ENCODE measurements around the gene EFCAB6. TPM values are rescaled to one million over a fixed set of nuclear protein-coding genes. Genes with fewer than 3 reads are reported as not detected.

Gene EFCAB6
- total and polyA plus RNA-seq, 8 donors = 2.0 to 5.5 (median 3.5) TPM

DNA sequence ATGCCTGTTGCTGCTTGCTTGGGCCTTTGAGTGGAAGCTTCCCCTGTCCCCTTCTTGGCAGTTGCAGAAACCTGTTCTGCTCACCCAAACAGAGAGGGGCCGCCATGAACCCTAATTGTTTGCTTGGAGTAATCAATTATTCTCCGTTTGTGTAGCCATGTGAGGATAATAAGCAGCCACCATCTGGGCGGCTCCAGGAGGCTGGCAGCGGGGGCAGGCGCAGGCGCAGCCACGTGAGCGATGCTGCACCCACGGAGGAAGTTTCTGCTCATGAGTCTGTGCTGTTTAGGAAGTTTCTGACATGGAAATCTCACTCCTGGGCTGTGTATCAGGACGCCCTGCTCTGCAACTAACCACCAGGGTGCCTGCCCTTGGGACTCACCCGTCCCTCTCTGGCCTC lies 310.2 kb downstream of the EFCAB6 start:
- peaks cover 0 to 15% of the 10 kb centered on the region in 2 donors for H3K27me3 ChIP-seq
- no peaks in the 10 kb centered on the region for H3K36me3 ChIP-seq
- intact Hi-C loops (cut with DNase I) = no loop called here
- H3K4me3 ChIP-seq = no peak overlapping the region
- H3K27ac ChIP-seq = no peak overlapping the region
- H3K4me1 ChIP-seq = no peaks in the 10 kb centered on the region
- ATAC-seq (no peak), DNase-seq (peak in 1 of 4 donors; percentile 27)
- TF ChIP-seq, protein P1, sequence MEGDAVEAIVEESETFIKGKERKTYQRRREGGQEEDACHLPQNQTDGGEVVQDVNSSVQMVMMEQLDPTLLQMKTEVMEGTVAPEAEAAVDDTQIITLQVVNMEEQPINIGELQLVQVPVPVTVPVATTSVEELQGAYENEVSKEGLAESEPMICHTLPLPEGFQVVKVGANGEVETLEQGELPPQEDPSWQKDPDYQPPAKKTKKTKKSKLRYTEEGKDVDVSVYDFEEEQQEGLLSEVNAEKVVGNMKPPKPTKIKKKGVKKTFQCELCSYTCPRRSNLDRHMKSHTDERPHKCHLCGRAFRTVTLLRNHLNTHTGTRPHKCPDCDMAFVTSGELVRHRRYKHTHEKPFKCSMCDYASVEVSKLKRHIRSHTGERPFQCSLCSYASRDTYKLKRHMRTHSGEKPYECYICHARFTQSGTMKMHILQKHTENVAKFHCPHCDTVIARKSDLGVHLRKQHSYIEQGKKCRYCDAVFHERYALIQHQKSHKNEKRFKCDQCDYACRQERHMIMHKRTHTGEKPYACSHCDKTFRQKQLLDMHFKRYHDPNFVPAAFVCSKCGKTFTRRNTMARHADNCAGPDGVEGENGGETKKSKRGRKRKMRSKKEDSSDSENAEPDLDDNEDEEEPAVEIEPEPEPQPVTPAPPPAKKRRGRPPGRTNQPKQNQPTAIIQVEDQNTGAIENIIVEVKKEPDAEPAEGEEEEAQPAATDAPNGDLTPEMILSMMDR (IDR thresholded peaks at IDR 0.05) = no peak
- H3K9me3 ChIP-seq = peaks cover 0 to 3% of the 10 kb centered on the region in 2 donors

DNA sequence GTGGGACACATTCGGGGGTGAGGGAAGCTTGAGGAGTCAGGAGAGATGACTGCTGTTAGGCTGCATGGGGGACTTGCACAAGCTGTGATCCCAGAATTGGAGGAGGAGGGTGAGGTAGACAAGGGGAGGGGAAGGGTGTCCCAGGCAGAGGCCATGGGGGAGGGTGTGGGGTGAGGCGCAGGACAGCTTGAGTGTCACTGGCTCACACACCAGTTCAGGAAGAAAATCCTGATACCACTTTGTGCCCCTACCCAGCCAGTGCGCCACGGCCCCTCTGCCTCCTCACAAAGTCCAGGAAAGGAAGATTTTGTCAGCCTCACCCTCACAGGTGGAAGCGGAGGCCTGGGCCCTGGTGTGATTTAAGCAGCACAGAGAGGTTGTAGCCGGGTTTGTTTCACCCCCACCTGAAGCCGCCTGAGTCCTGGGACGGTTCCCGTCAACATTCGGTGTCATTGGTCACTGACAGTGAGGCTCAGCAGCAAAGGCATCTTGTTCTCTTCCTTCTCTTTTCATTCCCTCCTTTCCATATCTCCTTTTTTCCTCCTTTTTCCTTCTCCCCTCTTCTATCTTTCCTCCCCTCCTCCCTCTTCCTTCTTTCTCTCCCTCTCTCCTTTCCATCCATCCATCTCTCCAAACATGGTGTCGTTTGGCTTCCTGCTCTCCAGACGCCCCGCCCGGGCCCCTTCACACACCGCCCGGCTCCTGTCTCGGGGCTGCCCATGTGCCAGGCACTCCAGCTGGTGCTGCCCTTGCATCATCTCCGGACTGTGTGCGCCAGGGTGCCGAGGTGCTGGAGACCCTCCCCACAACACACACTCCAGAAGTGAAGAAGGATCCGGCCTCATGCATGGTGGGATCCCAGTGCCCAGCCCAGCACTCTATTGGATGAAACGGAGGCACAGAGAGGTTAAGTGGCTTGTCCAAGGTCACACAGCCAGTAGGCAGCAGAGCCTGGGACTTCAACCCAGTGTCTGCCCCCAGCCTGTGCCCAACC lies 311.0 kb downstream of the EFCAB6 start:
- Histone ChIP-seq H3K9me3 (peaks cover 0 to 3% of the 10 kb centered on the region in 2 donors), H3K36me3 (no peaks in the 10 kb centered on the region), H3K27me3 (peaks cover 0 to 15% of the 10 kb centered on the region in 2 donors), H3K27ac (no peak overlapping the region), H3K4me1 (no peaks in the 10 kb centered on the region), H3K4me3 (no peak overlapping the region)
- ATAC-seq (no peak), DNase-seq (peak in 1 of 4 donors; percentile 76)
- TF ChIP-seq, protein P1 (IDR thresholded peaks at IDR 0.05) = no peak
- intact Hi-C loops (cut with DNase I) = no loop called here

DNA sequence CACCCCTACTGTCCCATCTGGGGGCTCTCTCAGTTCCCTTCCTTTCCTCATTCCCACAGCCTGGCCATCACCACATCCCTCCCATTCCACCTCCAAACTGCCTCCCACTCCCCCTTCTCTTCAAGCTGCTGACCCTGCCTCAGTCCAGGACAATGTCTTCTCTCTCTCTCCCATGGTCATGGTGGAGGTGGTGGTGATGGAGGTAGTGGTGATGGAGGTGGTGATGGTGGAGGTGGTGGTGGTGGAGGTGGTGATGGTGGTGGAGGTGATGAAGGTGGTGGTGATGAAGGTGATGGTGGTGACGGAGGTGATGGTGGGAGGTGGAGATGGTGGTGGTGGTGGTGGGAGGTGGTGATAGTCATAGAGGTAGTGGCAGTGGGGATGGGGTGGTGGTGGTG lies 313.2 kb downstream of the EFCAB6 start:
- ATAC-seq (no peak), DNase-seq (no peak)
- intact Hi-C loops (cut with DNase I) = no loop called here
- peaks cover 0 to 3% of the 10 kb centered on the region in 2 donors for H3K9me3 ChIP-seq
- peaks cover 0 to 15% of the 10 kb centered on the region in 2 donors for H3K27me3 ChIP-seq
- TF ChIP-seq, protein P1 (IDR thresholded peaks at IDR 0.05) = no peak
- no peak overlapping the region for H3K4me3 ChIP-seq
- no peaks in the 10 kb centered on the region for H3K4me1 ChIP-seq
- H3K27ac ChIP-seq = no peak overlapping the region
- H3K36me3 ChIP-seq = no peaks in the 10 kb centered on the region

DNA sequence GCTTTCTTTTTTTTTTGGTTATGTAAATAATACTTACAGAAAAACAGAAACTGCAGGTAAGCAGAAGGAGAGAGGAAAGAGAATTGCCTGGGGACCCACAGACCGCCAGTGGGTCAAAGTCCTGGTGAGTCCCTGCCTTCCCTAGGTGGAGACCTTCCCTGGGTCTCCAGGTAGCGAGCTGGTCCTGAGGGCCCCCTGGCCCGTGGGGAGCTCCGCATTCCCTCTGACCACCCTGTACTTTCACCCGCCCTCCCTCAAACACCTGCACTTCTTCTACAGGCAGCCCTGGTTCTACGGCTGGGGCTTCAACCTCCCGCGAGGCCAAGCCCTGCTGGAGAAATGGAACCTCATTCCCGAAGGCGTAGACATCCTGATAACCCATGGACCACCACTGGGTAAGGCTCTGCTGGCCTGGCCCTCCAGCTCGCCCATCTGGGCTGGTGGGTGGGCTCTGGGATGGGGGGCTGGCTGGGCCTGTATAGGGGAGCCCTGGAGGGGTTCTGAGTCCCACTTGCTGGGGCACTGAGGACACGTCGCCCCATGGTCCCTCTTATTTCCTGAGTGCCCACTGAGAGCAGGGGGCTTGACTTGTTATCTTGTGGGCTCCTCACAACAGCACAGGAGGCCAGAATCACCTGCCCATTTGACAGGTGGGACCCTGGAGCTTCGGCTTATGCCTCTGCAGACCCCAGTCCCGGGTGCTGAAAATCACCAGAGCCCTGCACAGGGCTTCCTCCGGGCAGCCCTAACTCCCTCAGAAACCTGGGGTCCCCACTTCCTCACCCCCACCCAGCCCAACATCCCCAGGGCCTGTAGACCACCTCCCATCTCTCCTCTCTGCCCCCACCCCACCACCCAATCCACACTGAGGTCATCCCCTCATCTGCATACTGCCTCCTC lies 313.9 kb downstream of the EFCAB6 start:
- intact Hi-C loops (cut with DNase I) = no loop called here
- peak in 1 of 4 donors; percentile 43 for DNase-seq
- Histone ChIP-seq H3K27ac (no peak overlapping the region), H3K4me1 (no peaks in the 10 kb centered on the region), H3K27me3 (peaks cover 0 to 13% of the 10 kb centered on the region in 2 donors), H3K36me3 (no peaks in the 10 kb centered on the region), H3K4me3 (no peak overlapping the region), H3K9me3 (peaks cover 0 to 3% of the 10 kb centered on the region in 2 donors)
- ATAC-seq = no peak
- TF ChIP-seq, protein P1 (IDR thresholded peaks at IDR 0.05) = no peak

Measured in left lung (tissue), 10 donors.